Natural killer cell treated with Interleukin-12 subunit alpha and Interleukin-12 subunit beta and Interleukin-15 and Interleukin-18, amount 100 ng/mL, for 72 hours (primary cell): ENCODE data around the gene MCAT. TPM values are rescaled to one million over a fixed set of nuclear protein-coding genes. Genes with fewer than 3 reads are reported as not detected.
A peak's percentile ranks its signal among the peaks of the same experiment; 100 is the strongest.

Experiments
- ATAC-seq, 2 donors: fragments of 150-1000 bp; cut with Tn5 transposase in 1 of 2; sonication (Bioruptor Pico), chemical (Tn5 transposase) in 1 of 2; 2 replicates each; pipeline ENCODE4 v1.10.0; 2021
- DNase-seq: peaks from one replicate; pipeline ENCODE4 v3.0.0; 2022; ENCODE audit warnings: low spot score
- H3K27ac Mint-ChIP-seq, 2 donors: 1 replicate in 1 of 2; 2 replicates in 1 of 2; pipeline ENCODE4 v1.8.0; 2022; ENCODE audit warnings: mixed read lengths in 2 of 2, mild to moderate bottlenecking in 1 of 2, moderate library complexity in 1 of 2
- H3K27me3 Mint-ChIP-seq, 2 donors: 1 replicate in 1 of 2; 2 replicates in 1 of 2; pipeline ENCODE4 v1.8.0; 2022; ENCODE audit warnings: mixed read lengths in 2 of 2
- H3K36me3 Mint-ChIP-seq: one replicate; pipeline ENCODE4 v1.8.0; 2022; ENCODE audit warnings: mixed read lengths
- H3K4me1 Mint-ChIP-seq, 2 donors: 1 replicate in 1 of 2; 2 replicates in 1 of 2; pipeline ENCODE4 v1.8.0; 2022; ENCODE audit warnings: low read depth in 2 of 2, mixed read lengths in 2 of 2, mild to moderate bottlenecking in 1 of 2
- H3K4me3 Mint-ChIP-seq: one replicate; pipeline ENCODE4 v1.8.0; 2022; ENCODE audit warnings: mixed read lengths
- H3K9me3 Mint-ChIP-seq: 2 replicates; pipeline ENCODE4 v1.8.0; 2022; ENCODE audit warnings: mixed read lengths
- total RNA-seq, 2 donors: library from RNA; stranded (reverse); gene quantifications; one replicate each; pipeline ENCODE4 v1.2.3, GENCODE V29; 2022

MCAT gene
- total RNA-seq, 2 donors from 2014 or later, result 11.6 to 23.9 TPM

DNA sequence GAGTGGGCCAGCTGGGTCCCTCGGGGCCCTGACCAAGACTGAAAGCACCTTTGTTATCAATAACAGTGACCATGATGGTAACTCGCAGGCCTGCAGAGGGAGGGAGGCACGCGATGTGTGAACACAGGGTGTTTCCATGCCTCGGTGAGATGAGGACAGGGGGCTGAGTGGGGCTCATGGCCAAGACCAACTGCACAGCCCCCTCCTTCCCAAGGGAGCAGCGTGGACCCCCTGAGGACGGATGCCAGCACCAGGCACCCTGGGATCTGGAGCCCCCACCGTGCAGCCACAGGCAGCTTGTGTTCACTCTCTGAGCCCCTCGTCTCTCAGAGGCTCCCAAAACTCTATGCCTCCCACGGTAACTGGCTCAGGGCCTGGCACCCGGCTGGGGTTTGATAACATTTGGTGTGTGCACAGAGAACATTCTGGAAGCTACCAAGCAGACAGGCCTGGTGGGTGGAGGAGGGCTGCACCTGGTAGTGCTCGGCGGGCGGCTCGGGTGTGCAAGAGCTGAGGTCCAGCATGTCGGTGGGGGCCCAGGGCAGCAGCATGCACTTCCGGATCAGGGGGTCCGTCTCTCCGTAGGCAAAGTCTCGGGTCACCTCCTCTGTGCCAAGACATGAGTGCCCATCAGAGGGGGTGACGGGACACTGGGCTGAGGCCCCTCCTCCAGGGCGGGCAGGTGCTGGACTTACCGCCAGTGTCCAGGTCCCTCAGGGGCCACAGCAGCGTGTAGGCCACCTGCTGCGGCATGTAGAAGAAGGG, 36.1 kb upstream of the MCAT start:
- ATAC-seq (no peak), DNase-seq (no peak)
- no peak overlapping the region for H3K27ac Mint-ChIP-seq
- peaks cover 4 to 6% of the 10 kb centered on the region in 2 donors for H3K4me1 Mint-ChIP-seq
- no peaks in the 10 kb centered on the region for H3K9me3 Mint-ChIP-seq
- H3K27me3 Mint-ChIP-seq, result no peaks in the 10 kb centered on the region
- H3K36me3 Mint-ChIP-seq, result no peaks in the 10 kb centered on the region
- H3K4me3 Mint-ChIP-seq, result no peak overlapping the region

- Mint-ChIP-seq H3K9me3 (no peaks in the 10 kb centered on the region), H3K36me3 (no peaks in the 10 kb centered on the region), H3K27ac (no peak overlapping the region), H3K27me3 (no peaks in the 10 kb centered on the region), H3K4me3 (no peak overlapping the region), H3K4me1 (peaks cover 0 to 3% of the 10 kb centered on the region in 2 donors)
- DNase-seq, result no peak
- no peak for ATAC-seq
These were observed 34.3 kb upstream of the MCAT start for GRCh38 chr22:43177479-43177878.

GRCh38 chr22:43176090-43176489, 32.9 kb upstream of the MCAT start:
- peaks cover 0 to 4% of the 10 kb centered on the region in 2 donors for H3K4me1 Mint-ChIP-seq
- DNase-seq (no peak), ATAC-seq (no peak)
- no peak overlapping the region for H3K4me3 Mint-ChIP-seq
- H3K36me3 Mint-ChIP-seq, result no peaks in the 10 kb centered on the region
- no peak overlapping the region for H3K27ac Mint-ChIP-seq
- no peaks in the 10 kb centered on the region for H3K27me3 Mint-ChIP-seq
- H3K9me3 Mint-ChIP-seq, result no peaks in the 10 kb centered on the region

DNA sequence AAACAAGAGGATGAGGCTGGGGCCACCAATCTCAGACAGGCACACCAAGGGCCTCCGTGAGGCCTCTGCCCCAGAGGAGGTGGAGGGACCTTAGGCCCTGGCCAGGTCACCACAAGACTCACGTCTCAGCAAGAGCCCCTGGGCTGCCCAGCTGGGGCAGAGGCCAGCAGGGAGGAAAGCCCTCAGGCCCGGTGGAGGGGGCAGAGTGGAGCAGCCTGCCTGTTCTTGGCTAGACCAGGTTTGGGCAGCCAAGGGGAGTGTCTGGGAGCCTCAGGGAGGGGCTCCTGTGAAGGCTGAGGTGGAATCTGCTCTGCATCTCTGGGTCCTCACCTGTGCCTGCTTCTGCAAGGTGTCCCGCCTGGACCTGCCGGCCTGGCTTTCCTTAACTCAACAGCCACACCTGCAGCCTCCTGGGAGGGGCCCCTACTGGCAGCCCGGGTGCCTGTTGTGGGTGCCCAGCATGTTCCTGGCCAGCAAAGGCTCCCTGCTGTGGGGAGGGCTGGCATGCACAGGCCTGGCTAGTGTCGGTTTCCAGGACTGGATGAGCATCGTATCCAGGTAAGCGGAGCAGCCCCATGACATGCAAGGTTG, 31.8 kb upstream of the MCAT start:
- Mint-ChIP-seq H3K27ac (no peak overlapping the region), H3K4me3 (no peak overlapping the region), H3K36me3 (no peaks in the 10 kb centered on the region), H3K27me3 (no peaks in the 10 kb centered on the region), H3K4me1 (peaks cover 0 to 12% of the 10 kb centered on the region in 2 donors), H3K9me3 (no peaks in the 10 kb centered on the region)
- ATAC-seq (no peak), DNase-seq (no peak)

DNA sequence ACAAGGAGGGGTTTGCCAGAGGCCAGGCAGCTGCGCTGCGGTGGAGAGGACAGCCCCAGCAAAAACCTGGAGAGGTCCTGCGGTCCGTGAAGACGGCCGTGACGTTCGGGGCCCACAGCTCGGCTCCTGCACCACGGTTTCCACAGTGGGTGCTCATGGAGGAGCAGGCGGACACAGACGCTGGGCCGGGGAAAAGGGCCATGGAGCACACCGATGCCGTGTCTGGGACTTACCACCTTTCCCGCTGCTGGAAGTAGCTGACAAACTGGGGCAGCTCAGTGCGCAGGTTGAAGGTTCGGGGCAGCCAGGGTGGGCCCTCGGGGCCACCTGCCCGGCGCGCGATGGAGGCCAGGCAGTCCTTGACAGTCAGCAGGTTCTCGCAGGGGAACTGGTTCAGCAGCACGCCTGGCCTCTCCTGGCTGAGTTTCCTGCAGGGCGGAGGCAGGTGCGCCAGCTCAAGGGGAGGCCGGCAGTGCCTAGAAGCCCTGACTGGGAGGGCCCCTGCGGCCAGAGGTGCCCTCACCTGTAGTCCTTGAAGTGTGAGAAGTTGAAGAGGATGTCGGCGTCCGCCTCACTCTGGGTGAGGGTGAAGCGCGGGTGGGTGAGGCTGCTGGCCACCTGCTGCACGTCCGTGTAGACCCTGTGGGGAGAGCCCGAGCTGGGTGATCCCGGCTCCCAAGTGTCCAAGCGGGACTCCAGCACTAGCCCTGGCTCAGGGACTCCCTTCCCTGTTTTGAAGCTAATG, 30.9 kb upstream of the MCAT start:
- Mint-ChIP-seq H3K4me1 (peaks cover 0 to 12% of the 10 kb centered on the region in 2 donors), H3K4me3 (no peak overlapping the region), H3K36me3 (no peaks in the 10 kb centered on the region), H3K9me3 (no peaks in the 10 kb centered on the region), H3K27me3 (no peaks in the 10 kb centered on the region), H3K27ac (no peak overlapping the region)
- DNase-seq, result no peak
- no peak for ATAC-seq

DNA sequence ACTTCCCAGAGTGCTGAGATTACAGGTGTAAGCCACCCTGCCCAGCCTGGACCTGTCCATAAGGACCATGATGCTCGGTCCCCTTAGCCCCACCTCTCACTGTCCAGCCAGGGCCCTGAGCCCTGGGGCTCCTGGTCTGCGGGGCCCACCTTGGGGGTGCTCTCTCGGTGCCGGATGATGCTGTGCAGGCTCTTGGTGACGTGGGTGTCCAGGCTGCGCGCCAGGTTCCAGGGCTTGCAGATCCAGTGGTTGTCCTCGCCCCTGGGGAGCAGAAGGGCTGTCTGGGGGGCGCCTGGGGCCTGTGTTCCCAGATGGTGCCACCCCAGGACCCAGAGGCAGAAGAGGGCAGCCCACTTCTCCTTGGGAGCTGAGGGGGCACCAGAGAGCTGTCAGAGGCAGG, 30.4 kb upstream of the MCAT start:
- DNase-seq (no peak), ATAC-seq (peak in 1 of 2 donors; percentile 26)
- Mint-ChIP-seq H3K27ac (no peak overlapping the region), H3K36me3 (no peaks in the 10 kb centered on the region), H3K4me1 (peaks cover 0 to 15% of the 10 kb centered on the region in 2 donors), H3K4me3 (no peak overlapping the region), H3K27me3 (no peaks in the 10 kb centered on the region), H3K9me3 (no peaks in the 10 kb centered on the region)

GRCh38 chr22:43172191-43172590, 29.0 kb upstream of the MCAT start:
- Mint-ChIP-seq H3K27me3 (no peaks in the 10 kb centered on the region), H3K27ac (no peak overlapping the region)

GRCh38 chr22:43171607-43172006, 28.4 kb upstream of the MCAT start:
- Mint-ChIP-seq H3K36me3 (no peaks in the 10 kb centered on the region), H3K4me3 (no peak overlapping the region), H3K27ac (no peak overlapping the region), H3K27me3 (no peaks in the 10 kb centered on the region), H3K4me1 (peaks cover 0 to 19% of the 10 kb centered on the region in 2 donors), H3K9me3 (no peaks in the 10 kb centered on the region)
- DNase-seq (no peak), ATAC-seq (no peak)

More at GRCh38 chr22:43172191-43172590, 29.0 kb upstream of the MCAT start:
- peaks cover 0 to 19% of the 10 kb centered on the region in 2 donors for H3K4me1 Mint-ChIP-seq
- H3K4me3 Mint-ChIP-seq, result no peak overlapping the region
- no peaks in the 10 kb centered on the region for H3K9me3 Mint-ChIP-seq
- DNase-seq (no peak), ATAC-seq (no peak)
- no peaks in the 10 kb centered on the region for H3K36me3 Mint-ChIP-seq

GRCh38 chr22:43171019-43171491, 27.9 kb upstream of the MCAT start:
- peak; percentile 15 to 37 for ATAC-seq
- Mint-ChIP-seq H3K36me3 (no peaks in the 10 kb centered on the region), H3K4me1 (peaks cover 0 to 17% of the 10 kb centered on the region in 2 donors), H3K4me3 (no peak overlapping the region), H3K27ac (no peak overlapping the region), H3K27me3 (no peaks in the 10 kb centered on the region), H3K9me3 (no peaks in the 10 kb centered on the region)
- DNase-seq, result no peak

GRCh38 chr22:43170131-43170480, 26.9 kb upstream of the MCAT start:
- ATAC-seq (no peak), DNase-seq (no peak)
- no peaks in the 10 kb centered on the region for H3K36me3 Mint-ChIP-seq
- H3K27ac Mint-ChIP-seq, result no peak overlapping the region
- no peaks in the 10 kb centered on the region for H3K9me3 Mint-ChIP-seq
- H3K27me3 Mint-ChIP-seq, result no peaks in the 10 kb centered on the region
- no peak overlapping the region for H3K4me3 Mint-ChIP-seq
- H3K4me1 Mint-ChIP-seq, result peaks cover 0 to 16% of the 10 kb centered on the region in 2 donors

- Mint-ChIP-seq H3K36me3 (no peaks in the 10 kb centered on the region), H3K4me3 (no peak overlapping the region), H3K27me3 (no peaks in the 10 kb centered on the region), H3K27ac (peak overlapping the region in 1 of 2 donors; percentile 11), H3K9me3 (no peaks in the 10 kb centered on the region), H3K4me1 (peaks cover 0 to 16% of the 10 kb centered on the region in 2 donors)
- no peak for DNase-seq
- ATAC-seq, result no peak
These were observed 26.3 kb upstream of the MCAT start for GRCh38 chr22:43169310-43170130.

DNA sequence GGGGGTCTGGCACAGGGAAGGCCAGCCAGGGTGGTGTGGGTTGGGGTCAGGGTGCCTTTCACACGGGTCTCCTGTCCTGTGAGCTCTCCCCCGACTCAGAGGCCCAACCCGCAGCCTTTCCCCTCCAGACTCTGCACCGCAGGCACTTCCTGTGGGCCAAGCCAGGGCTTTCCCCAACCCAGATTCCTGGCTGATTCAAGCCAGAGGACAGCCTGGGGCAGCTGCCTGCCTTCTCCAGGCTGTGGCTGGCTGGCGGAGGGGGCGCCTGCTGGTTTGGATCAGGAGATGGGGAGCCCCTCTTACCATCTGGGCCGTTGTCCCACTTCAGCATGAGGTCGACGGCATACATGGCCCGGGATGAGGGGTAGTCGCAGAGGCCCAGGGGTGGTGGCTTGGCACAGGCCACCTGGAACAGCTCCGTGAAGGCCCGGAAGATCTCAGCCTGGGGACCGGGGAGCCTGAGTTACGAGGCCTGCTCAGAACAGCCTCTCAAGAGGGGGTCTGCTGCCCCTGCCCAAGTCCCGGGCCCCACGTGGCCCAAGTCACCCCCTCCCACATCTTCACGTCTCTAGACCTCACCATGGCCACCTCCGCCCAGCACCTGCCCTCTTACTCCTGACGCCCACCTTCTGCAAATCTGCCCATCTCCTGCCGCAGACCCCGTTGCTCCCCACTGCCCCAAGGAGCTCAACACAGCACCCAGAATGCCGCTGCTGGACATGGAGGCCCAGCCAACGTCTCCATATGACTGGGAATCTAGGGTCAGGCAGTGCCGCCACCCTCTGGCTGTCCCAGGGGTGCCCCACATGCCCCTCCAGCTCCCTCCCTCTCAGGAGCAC, 25.5 kb upstream of the MCAT start:
- H3K9me3 Mint-ChIP-seq, result no peaks in the 10 kb centered on the region
- no peak overlapping the region for H3K4me3 Mint-ChIP-seq
- ATAC-seq (peak in 1 of 2 donors; percentile 65), DNase-seq (no peak)
- no peaks in the 10 kb centered on the region for H3K36me3 Mint-ChIP-seq
- peak overlapping the region in 1 of 2 donors; percentile 11 for H3K27ac Mint-ChIP-seq
- H3K4me1 Mint-ChIP-seq, result peaks cover 0 to 18% of the 10 kb centered on the region in 2 donors
- no peaks in the 10 kb centered on the region for H3K27me3 Mint-ChIP-seq
